PC-3 (cell line): ENCODE results near the gene DSG2. TPM values are rescaled to one million over a fixed set of nuclear protein-coding genes. Genes with fewer than 3 reads are reported as not detected.

Source experiments
- ATAC-seq: fragments of 200-7000 bp; cut with Tn5 transposase; 2 replicates; pipeline ENCODE4 v1.9.1; 2020; ENCODE audit warnings: mild to moderate bottlenecking, moderate library complexity
- BruUV-seq: library from RNA; stranded (reverse); fragments of 400-500 nt; replicated peaks from 2 replicates; lab custom pipeline; 2021; lab: Mats Ljungman, UMichigan
- CTCF ChIA-PET: fragments of 300-600 bp; sonication (Branson Sonifier 250); formaldehyde crosslinking; loops from one replicate; lab custom pipeline; 2022; ENCODE audit warnings: antibody characterized with exemption; lab: Charles Lee
- POLR2A ChIA-PET: fragments of 300-600 bp; sonication (Branson Sonifier 250); formaldehyde crosslinking; loops from one replicate; lab custom pipeline; 2022; ENCODE audit warnings: antibody characterized with exemption; ENCODE audit not compliant: unreplicated experiment; lab: Charles Lee
- DNase-seq: peaks from one replicate; pipeline ENCODE4 v3.0.0-alpha.2; 2015
- H2AFZ ChIP-seq: fragments of 300-600 bp; sonication (generic); 2 replicates; pipeline ENCODE4 v1.6.0; 2016; ENCODE audit warnings: antibody characterized with exemption, low read length
- H3F3A ChIP-seq: fragments of 300-600 bp; sonication (generic); one replicate; pipeline ENCODE4 v1.6.0; 2017; ENCODE audit warnings: antibody characterized with exemption, low read length, control low read depth, mild to moderate bottlenecking; ENCODE audit not compliant: unreplicated experiment
- H3K27ac ChIP-seq: fragments of 300-600 bp; sonication (generic); 2 replicates; pipeline ENCODE4 v1.5.1; 2016; ENCODE audit warnings: mild to moderate bottlenecking, low read length
- H3K27me3 ChIP-seq: fragments of 300-600 bp; sonication (generic); 2 replicates; pipeline ENCODE4 v1.6.1; 2016; ENCODE audit warnings: low read length, mixed read lengths
- H3K36me3 ChIP-seq: fragments of 300-600 bp; sonication (generic); 2 replicates; pipeline ENCODE4 v1.6.1; 2016; ENCODE audit warnings: low read depth, mixed run types, low read length, mixed read lengths
- H3K4me1 ChIP-seq: fragments of 300-600 bp; sonication (generic); 2 replicates; pipeline ENCODE4 v1.5.1; 2016; ENCODE audit warnings: low read length; ENCODE audit not compliant: insufficient read depth
- H3K4me2 ChIP-seq: fragments of 300-600 bp; sonication (generic); 2 replicates; pipeline ENCODE4 v1.6.0; 2016; ENCODE audit warnings: low read length
- H3K4me3 ChIP-seq: fragments of 300-600 bp; sonication (generic); 2 replicates; pipeline ENCODE4 v1.5.1; 2016; ENCODE audit warnings: mild to moderate bottlenecking, low read length, mixed read lengths
- H3K79me2 ChIP-seq: fragments of 300-600 bp; sonication (generic); 2 replicates; pipeline ENCODE4 v1.6.1; 2017; ENCODE audit warnings: low read length, mixed read lengths
- H3K9ac ChIP-seq: fragments of 300-600 bp; sonication (generic); 2 replicates; pipeline ENCODE4 v1.6.0; 2016; ENCODE audit warnings: mild to moderate bottlenecking, low read length
- H3K9me2 ChIP-seq: fragments of 300-600 bp; sonication (generic); replicated peaks from 2 replicates; pipeline ENCODE4 v1.6.1; 2016; ENCODE audit warnings: mixed run types, low read length, mixed read lengths
- H3K9me3 ChIP-seq: fragments of 300-600 bp; sonication (generic); 2 replicates; pipeline ENCODE4 v1.6.1; 2016; ENCODE audit warnings: low read length, mixed read lengths
- H4K20me1 ChIP-seq: fragments of 300-600 bp; sonication (generic); 2 replicates; pipeline ENCODE4 v1.6.1; 2016; ENCODE audit warnings: low read length, mixed read lengths
- CTCF ChIP-seq: fragments of 300-600 bp; sonication (generic); conservative IDR thresholded peaks from 2 replicates; pipeline ENCODE4 v1.5.1; 2017; ENCODE audit warnings: antibody characterized with exemption, low read depth, mild to moderate bottlenecking, low read length
- EZH2 ChIP-seq: fragments of 300-600 bp; sonication (generic); IDR thresholded peaks from one replicate; pipeline ENCODE4 v1.6.1; 2017; ENCODE audit warnings: antibody characterized with exemption, mild to moderate bottlenecking, low read length; ENCODE audit not compliant: unreplicated experiment
- EZH2phosphoT487 ChIP-seq: fragments of 300-600 bp; sonication (generic); IDR thresholded peaks from 2 replicates; pipeline ENCODE4 v1.6.1; 2018; ENCODE audit warnings: mild to moderate bottlenecking, antibody characterized with exemption, low read length, borderline replicate concordance
- intact Hi-C: fragments of 100-400 bp; cut with micrococcal nuclease; formaldehyde crosslinking; loops from 2 replicates; pipeline ENCODE4 v1.9.0; 2023
- total RNA-seq: library from RNA; depleted of rRNA; stranded (reverse); fragments of >200 nt; gene quantifications from 2 replicates; pipeline ENCODE4 v1.2.3, GENCODE V29; 2014

DSG2 gene
- total RNA-seq, 1 experiment from 2014 or later, result 17.2 TPM

GRCh38 chr18:31511098-31511497 lies 13.1 kb downstream of the DSG2 start:
- H3K9me2 ChIP-seq, result no peaks in the 10 kb centered on the region
- no peaks in the 10 kb centered on the region for H3F3A ChIP-seq
- no peak overlapping the region for H3K9ac ChIP-seq
- BruUV-seq, result no TSS peak
- no peak for DNase-seq
- no peak overlapping the region for H3K4me3 ChIP-seq
- H2AFZ ChIP-seq, result no peak overlapping the region
- no peak overlapping the region for H3K4me2 ChIP-seq
- no peaks in the 10 kb centered on the region for H3K36me3 ChIP-seq
- ChIA-PET POLR2A (no interaction called here), CTCF (no interaction called here)
- H4K20me1 ChIP-seq, result no peaks in the 10 kb centered on the region
- peaks cover 45% of the 10 kb centered on the region for H3K4me1 ChIP-seq
- TF ChIP-seq CTCF, result peak; percentile 21; the same call in 1 of the 2 replicates
- TF ChIP-seq EZH2phosphoT487, result no peak
- ATAC-seq, result no peak
- intact Hi-C loops, result loop anchor here (5.0 kb wide), 1 partner anchor 184 kb away; no protein-coding TSS in a partner anchor
- peaks cover 40% of the 10 kb centered on the region for H3K79me2 ChIP-seq
- H3K9me3 ChIP-seq, result no peaks in the 10 kb centered on the region
- peak overlapping the region; percentile 56 for H3K27ac ChIP-seq
- H3K27me3 ChIP-seq, result no peaks in the 10 kb centered on the region

DNA sequence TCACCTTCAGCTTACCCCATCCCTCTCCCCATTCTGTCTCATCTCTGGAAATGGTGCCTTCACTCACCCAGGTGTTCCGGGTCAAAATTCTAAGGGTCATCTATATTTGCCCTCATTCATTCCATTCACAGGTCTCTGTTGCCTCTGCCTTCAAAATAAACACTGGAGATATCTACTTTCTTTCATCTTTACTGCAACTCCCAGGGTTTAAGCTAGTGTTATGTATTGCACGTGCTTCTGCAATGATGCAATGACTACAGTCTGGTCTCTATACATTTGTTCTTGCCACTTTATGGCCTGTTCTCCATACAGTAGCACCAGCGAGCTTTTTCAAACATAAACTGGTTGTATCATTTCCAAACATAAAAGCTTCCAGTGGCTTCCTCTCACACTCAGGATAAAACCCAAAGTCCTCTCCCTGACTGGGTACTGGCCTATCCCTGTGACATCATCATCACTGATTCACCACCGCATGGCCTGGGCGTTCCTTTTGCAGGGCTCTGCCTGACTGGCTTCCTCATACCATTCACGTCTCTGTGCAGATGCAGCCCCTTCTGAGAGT lies 14.3 kb downstream of the DSG2 start:
- ATAC-seq (peak; percentile 83), DNase-seq (peak; percentile 67)
- H3K27me3 ChIP-seq, result no peaks in the 10 kb centered on the region
- no peak overlapping the region for H3K4me3 ChIP-seq
- H3K9me2 ChIP-seq, result no peaks in the 10 kb centered on the region
- CTCF ChIA-PET, result interaction anchor here (0.7 to 0.9 kb wide), 2 partner anchors 88 to 130 kb away, joined by 3 read pairs; no protein-coding TSS in a partner anchor
- peak overlapping the region; percentile 83 for H3K27ac ChIP-seq
- intact Hi-C loops, result loop anchor here (2.0 to 5.0 kb wide), 2 partner anchors 185 to 407 kb away; no protein-coding TSS in a partner anchor
- BruUV-seq, result no TSS peak
- no peaks in the 10 kb centered on the region for H4K20me1 ChIP-seq
- POLR2A ChIA-PET, result interaction anchor here (0.6 kb wide), 1 partner anchor 35 kb away, joined by 3 read pairs; no protein-coding TSS in a partner anchor
- H3K4me2 ChIP-seq, result peak overlapping the region; percentile 64
- no peaks in the 10 kb centered on the region for H3K9me3 ChIP-seq
- no peaks in the 10 kb centered on the region for H3K36me3 ChIP-seq
- H2AFZ ChIP-seq, result no peak overlapping the region
- no peak for TF ChIP-seq EZH2phosphoT487
- TF ChIP-seq EZH2, result no peak
- no peak for TF ChIP-seq CTCF
- no peaks in the 10 kb centered on the region for H3F3A ChIP-seq
- H3K79me2 ChIP-seq, result peaks cover 40% of the 10 kb centered on the region
- H3K9ac ChIP-seq, result 0 out of 2 replicates have a peak overlapping the region, but pooled peaks have one; percentile 41
- H3K4me1 ChIP-seq, result peaks cover 45% of the 10 kb centered on the region
